ENCODE measurements around the gene ATP9A. TPM values are rescaled to one million over a fixed set of nuclear protein-coding genes. Genes with fewer than 3 reads are reported as not detected.

The ATP9A gene
- total and polyA plus RNA-seq, 2 donors (not counting 3 experiments of a cell fraction or from before 2014, with no cell fraction given) = 20.9 to 41.5 TPM

DNA sequence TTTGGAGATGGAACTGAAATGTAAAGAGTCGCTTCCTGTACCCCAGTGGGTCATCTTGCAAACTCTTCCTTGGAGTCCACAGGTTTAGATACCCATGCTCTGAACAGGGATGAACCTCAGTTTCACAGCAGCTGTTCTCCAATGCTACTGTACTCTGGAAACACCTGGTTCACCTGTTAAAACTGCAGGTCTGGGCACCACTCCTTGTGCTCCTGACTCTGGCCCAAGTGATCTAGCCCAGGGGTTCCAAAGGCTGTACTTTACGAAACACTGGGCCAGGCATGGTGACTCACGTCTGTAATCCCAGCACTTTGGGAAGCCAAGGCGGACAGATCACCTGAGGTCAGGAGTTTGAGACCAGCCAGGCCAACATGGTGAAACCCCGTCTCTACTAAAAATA is 102.1 kb downstream of the ATP9A start:
- H3K4me2 ChIP-seq (ENCODE audit: insufficient read depth, low read length) = no peak overlapping the region
- no peak overlapping the region for H3K4me3 ChIP-seq (replicated peaks in 1 of 3; ENCODE audit: insufficient read depth in 1 of 3, low read depth in 1 of 3, low read length in 3 of 3)
- no peaks in the 10 kb centered on the region for H3K27me3 ChIP-seq (ENCODE audit: control insufficient read depth in 2 of 2, insufficient read depth in 2 of 2, low read length in 2 of 2)
- ChIA-PET CTCF (interaction anchor here (0.6 kb wide), 1 partner anchor 14 kb away, joined by 4 read pairs; no protein-coding TSS in a partner anchor), POLR2A (no interaction called here)
- H3K4me1 ChIP-seq (ENCODE audit: control insufficient read depth, extremely low read depth, insufficient read depth, low read length) = peaks cover 9% of the 10 kb centered on the region
- DNase-seq (ENCODE audit: low read depth, low spot score) (no peak), FAIRE-seq (no peak)
- no peak overlapping the region for H3K27ac ChIP-seq (ENCODE audit: insufficient read depth, low read depth, low read length)
- no peak overlapping the region for H3K9ac ChIP-seq (replicated peaks; ENCODE audit: extremely low read depth, insufficient read depth, low read length)
- no peaks in the 10 kb centered on the region for H4K20me1 ChIP-seq (replicated peaks; ENCODE audit: control insufficient read depth, extremely low read depth, insufficient read depth, low read length)
- dilution Hi-C loops (cut with MboI; ENCODE audit: extremely low pct_ligation_motif_present, low sequenced_read_pairs) (no loop called here), intact Hi-C loops (cut with micrococcal nuclease) (no loop called here)
- H3K9me3 ChIP-seq (replicated peaks; ENCODE audit: control insufficient read depth, insufficient read depth, low read length) = no peaks in the 10 kb centered on the region
- H2AFZ ChIP-seq (ENCODE audit: low read depth, low read length) = no peak overlapping the region
- no peaks in the 10 kb centered on the region for H3K79me2 ChIP-seq (ENCODE audit: control insufficient read depth, insufficient read depth, low read length)
- H3K9me1 ChIP-seq (replicated peaks; ENCODE audit: control insufficient read depth, extremely low read depth, insufficient read depth, low read length) = no peaks in the 10 kb centered on the region
- no TSS peak for BruUV-seq (replicated peaks)
- H3K36me3 ChIP-seq (ENCODE audit: control insufficient read depth in 2 of 2, extremely low read depth in 1 of 2, insufficient read depth in 2 of 2, low read length in 2 of 2) = peaks cover 0 to 23% of the 10 kb centered on the region in 2 experiments
- TF ChIP-seq FOS (IDR thresholded peaks at IDR 0.05; ENCODE audit: borderline replicate concordance, insufficient read depth, low read length) (no peak), CTCF (IDR thresholded peaks at IDR 0.05; ENCODE audit: extremely low read depth in 1 of 2, insufficient read depth in 1 of 2, low read depth in 1 of 2, low read length in 2 of 2) (no peak), JUN (IDR thresholded peaks at IDR 0.05; ENCODE audit: borderline replicate concordance, insufficient read depth, insufficient read length, low read depth) (no peak), EZH2 (IDR thresholded peaks at IDR 0.05; ENCODE audit: borderline replicate concordance, low read depth, low read length, severe bottlenecking) (no peak), POLR2A (IDR thresholded peaks at IDR 0.05; ENCODE audit: low read depth, low read length) (no peak), MYC (IDR thresholded peaks at IDR 0.05; ENCODE audit: low read depth, low read length) (no peak), POLR2AphosphoS5 (IDR thresholded peaks at IDR 0.05; ENCODE audit: insufficient read depth, low read depth, low read length) (no peak), GATA2 (IDR thresholded peaks at IDR 0.05; ENCODE audit: insufficient read depth, insufficient read length, low read depth, low read length) (no peak)
- TF ChIP-seq, protein P1, sequence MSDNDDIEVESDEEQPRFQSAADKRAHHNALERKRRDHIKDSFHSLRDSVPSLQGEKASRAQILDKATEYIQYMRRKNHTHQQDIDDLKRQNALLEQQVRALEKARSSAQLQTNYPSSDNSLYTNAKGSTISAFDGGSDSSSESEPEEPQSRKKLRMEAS (IDR thresholded peaks at IDR 0.05; ENCODE audit: insufficient read depth, insufficient read length) = no peak
